SK-N-SH (cell line): ENCODE measurements around the gene ANKRD11. TPM values are rescaled to one million over a fixed set of nuclear protein-coding genes. Genes with fewer than 3 reads are reported as not detected.

Experiments used
- CTCF ChIA-PET: fragments of 300-600, 350-600 bp; formaldehyde crosslinking; extraction: SDS; loops from one replicate; lab custom pipeline; 2021; lab: Yijun Ruan, JAX
- POLR2A ChIA-PET: fragments of 350-600 bp; sonication (Branson Sonifier 250); formaldehyde crosslinking; extraction: SDS; loops from one replicate; lab custom pipeline; 2020; ENCODE audit warnings: antibody characterized with exemption, inconsistent platforms; lab: Yijun Ruan, JAX
- DNase-seq: peaks from one replicate; pipeline ENCODE4 v3.0.0; 2012
- H2AFZ ChIP-seq: fragments of 200-600 bp; sonication (generic); 2 replicates; pipeline ENCODE4 v1.8.1; 2016; ENCODE audit warnings: antibody characterized with exemption, mild to moderate bottlenecking, low read depth
- H3F3A ChIP-seq: fragments of 200-600 bp; sonication (generic); replicated peaks from 2 replicates; pipeline ENCODE3; 2016; ENCODE audit warnings: antibody characterized with exemption, mild to moderate bottlenecking; ENCODE audit not compliant: insufficient read depth
- H3K27ac ChIP-seq, 2 experiments: fragments of 200-500 bp in 1 of 2; fragments of 200-600 bp in 1 of 2; sonication (Bioruptor generic) in 1 of 2; sonication (generic), shearing (Covaris generic) in 1 of 2; 2 replicates each; pipeline versions ENCODE4 v1.5.1 to v1.6.1; 2014 to 2016; ENCODE audit warnings: low read depth in 2 of 2, inconsistent platforms in 1 of 2, low read length in 1 of 2, mild to moderate bottlenecking in 1 of 2, mixed read lengths in 1 of 2
- H3K27me3 ChIP-seq: fragments of 200-600 bp; sonication (generic), shearing (Covaris generic); 2 replicates; pipeline ENCODE4 v1.6.1; 2016; ENCODE audit warnings: mixed run types; ENCODE audit not compliant: insufficient read depth
- H3K36me3 ChIP-seq, 2 experiments: fragments of 200-500 bp in 1 of 2; fragments of 200-600 bp in 1 of 2; sonication (Bioruptor generic) in 1 of 2; sonication (generic) in 1 of 2; replicated peaks in 1 of 2; 2 replicates each; pipeline versions ENCODE3 to v1.5.1; 2014 to 2016; ENCODE audit warnings: low read length in 1 of 2, mild to moderate bottlenecking in 1 of 2; ENCODE audit not compliant: insufficient read depth in 2 of 2, control insufficient read depth in 1 of 2
- H3K4me1 ChIP-seq, 2 experiments: fragments of 200-500 bp in 1 of 2; fragments of 200-600 bp in 1 of 2; sonication (Bioruptor generic) in 1 of 2; sonication (generic), shearing (Covaris generic) in 1 of 2; 2 replicates each; pipeline versions ENCODE4 v1.5.1 to v1.6.1; 2014 to 2016; ENCODE audit warnings: low read depth in 1 of 2, low read length in 1 of 2, mixed run types in 1 of 2; ENCODE audit not compliant: insufficient read depth in 2 of 2, control insufficient read depth in 1 of 2
- H3K4me2 ChIP-seq: fragments of 200-600 bp; sonication (generic), shearing (Covaris generic); 2 replicates; pipeline ENCODE4 v1.6.1; 2017; ENCODE audit warnings: mixed run types
- H3K4me3 ChIP-seq, 2 experiments: fragments of 200-500 bp in 1 of 2; fragments of 200-600 bp in 1 of 2; sonication (Bioruptor generic) in 1 of 2; sonication (generic), shearing (Covaris generic) in 1 of 2; 2 replicates each; pipeline versions ENCODE4 v1.5.1 to v1.8.1; 2014 to 2016; ENCODE audit warnings: low read depth in 2 of 2, inconsistent platforms in 1 of 2, low read length in 1 of 2, mild to moderate bottlenecking in 1 of 2, mixed read lengths in 1 of 2, moderate library complexity in 1 of 2
- H3K79me2 ChIP-seq: fragments of 200-600 bp; sonication (generic); 2 replicates; pipeline ENCODE4 v1.8.1; 2017; ENCODE audit warnings: mild to moderate bottlenecking; ENCODE audit not compliant: insufficient read depth
- H3K9ac ChIP-seq: fragments of 200-600 bp; sonication (generic); 2 replicates; pipeline ENCODE4 v1.6.1; 2017; ENCODE audit warnings: mixed run types
- H3K9me2 ChIP-seq: fragments of 200-600 bp; sonication (generic); 2 replicates; pipeline ENCODE4 v1.6.1; 2017; ENCODE audit warnings: mixed run types
- H3K9me3 ChIP-seq: fragments of 200-600 bp; sonication (generic); 2 replicates; pipeline ENCODE4 v1.6.1; 2017; ENCODE audit warnings: mixed run types, mild to moderate bottlenecking, moderate library complexity
- H4K20me1 ChIP-seq: fragments of 200-600 bp; sonication (generic); 2 replicates; pipeline ENCODE4 v1.6.1; 2017; ENCODE audit warnings: mild to moderate bottlenecking, mixed run types; ENCODE audit not compliant: insufficient read depth
- ELF1 ChIP-seq: IDR thresholded peaks from 2 replicates; pipeline ENCODE4 v1.4.0; 2012
- FOSL2 ChIP-seq: IDR thresholded peaks from 2 replicates; pipeline ENCODE4 v1.4.0; 2012; ENCODE audit warnings: low read depth, mild to moderate bottlenecking, moderate library complexity, borderline replicate concordance
- GATA2 ChIP-seq: sonication (generic); formaldehyde crosslinking; IDR thresholded peaks from 2 replicates; pipeline ENCODE4 v1.5.0; 2020; ENCODE audit warnings: mild to moderate bottlenecking, missing genetic modification reagents
- MAX ChIP-seq: IDR thresholded peaks from 2 replicates; pipeline ENCODE4 v1.4.0; 2012; ENCODE audit warnings: low read depth
- RAD21 ChIP-seq: IDR thresholded peaks from 2 replicates; pipeline ENCODE4 v1.6.1; 2012; ENCODE audit warnings: mild to moderate bottlenecking, low read length
- TAF1 ChIP-seq: IDR thresholded peaks from 2 replicates; pipeline ENCODE4 v1.6.1; 2012; ENCODE audit warnings: low read depth, mild to moderate bottlenecking, low read length, moderate library complexity, borderline replicate concordance
- TCF12 ChIP-seq: IDR thresholded peaks from 2 replicates; pipeline ENCODE4 v1.4.0; 2012
- YY1 ChIP-seq: IDR thresholded peaks from 2 replicates; pipeline ENCODE4 v1.4.0; 2012; ENCODE audit warnings: low read depth, mild to moderate bottlenecking
- WGBS: methylation state at CpG from one replicate; pipeline ENCODE4 v1.1.6; 2017; ENCODE audit warnings: low lambda C conversion rate; 5-methylcytosine and 5-hydroxymethylcytosine counted together
- polyA plus RNA-seq, 3 experiments: library from polyadenylated mRNA; depleted of rRNA; stranded (reverse); fragments of >200 nt; gene quantifications; 2 replicates each; pipeline ENCODE4 v1.2.3, GENCODE V29; 2012
- TF ChIP-seq, protein P1 (sequence below): IDR thresholded peaks from 2 replicates; pipeline ENCODE4 v1.4.0; 2012; ENCODE audit warnings: low read depth, borderline replicate concordance
- TF ChIP-seq, protein P2 (sequence below): IDR thresholded peaks from 2 replicates; pipeline ENCODE4; 2012
- TF ChIP-seq, protein P3 (sequence below): fragments of 200-600 bp; sonication (generic); IDR thresholded peaks from 2 replicates; pipeline ENCODE4 v1.6.1; 2017; ENCODE audit warnings: antibody characterized with exemption, mild to moderate bottlenecking, moderate library complexity

ANKRD11 gene
- polyA plus RNA-seq, 1 of the 3 experiments (the other 2 are of a cell fraction): 50.2 TPM

GRCh38 chr16:89367538-89367915 is 122.8 kb downstream of the ANKRD11 start:
- Histone ChIP-seq H3K4me2 (no peak overlapping the region), H3K27me3 (no peaks in the 10 kb centered on the region), H4K20me1 (peaks cover 99% of the 10 kb centered on the region), H3K9me3 (no peaks in the 10 kb centered on the region), H3F3A (peaks cover 23% of the 10 kb centered on the region), H3K4me1 (peaks cover 36 to 48% of the 10 kb centered on the region in 2 experiments), H3K36me3 (peaks cover 0 to 7% of the 10 kb centered on the region in 2 experiments), H2AFZ (no peak overlapping the region), H3K4me3 (no peak overlapping the region), H3K9me2 (no peaks in the 10 kb centered on the region), H3K27ac (no peak overlapping the region), H3K79me2 (peaks cover 100% of the 10 kb centered on the region), H3K9ac (no peak overlapping the region)
- 96% methylated on average over 7 of the region's 7 CpGs for WGBS
- TF ChIP-seq MAX (no peak), ELF1 (no peak), TAF1 (no peak)
- TF ChIP-seq, protein P1, sequence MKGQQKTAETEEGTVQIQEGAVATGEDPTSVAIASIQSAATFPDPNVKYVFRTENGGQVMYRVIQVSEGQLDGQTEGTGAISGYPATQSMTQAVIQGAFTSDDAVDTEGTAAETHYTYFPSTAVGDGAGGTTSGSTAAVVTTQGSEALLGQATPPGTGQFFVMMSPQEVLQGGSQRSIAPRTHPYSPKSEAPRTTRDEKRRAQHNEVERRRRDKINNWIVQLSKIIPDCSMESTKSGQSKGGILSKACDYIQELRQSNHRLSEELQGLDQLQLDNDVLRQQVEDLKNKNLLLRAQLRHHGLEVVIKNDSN: no peak
- POLR2A ChIA-PET: interaction anchor here (0.7 to 1.1 kb wide), 2 partner anchors 12 to 51 kb away, joined by 3 to 4 read pairs; no protein-coding TSS in a partner anchor
- CTCF ChIA-PET: interaction anchor here (1.9 kb wide), 1 partner anchor 10 kb away, joined by 10 read pairs; no protein-coding TSS in a partner anchor
- no peak for DNase-seq

DNA sequence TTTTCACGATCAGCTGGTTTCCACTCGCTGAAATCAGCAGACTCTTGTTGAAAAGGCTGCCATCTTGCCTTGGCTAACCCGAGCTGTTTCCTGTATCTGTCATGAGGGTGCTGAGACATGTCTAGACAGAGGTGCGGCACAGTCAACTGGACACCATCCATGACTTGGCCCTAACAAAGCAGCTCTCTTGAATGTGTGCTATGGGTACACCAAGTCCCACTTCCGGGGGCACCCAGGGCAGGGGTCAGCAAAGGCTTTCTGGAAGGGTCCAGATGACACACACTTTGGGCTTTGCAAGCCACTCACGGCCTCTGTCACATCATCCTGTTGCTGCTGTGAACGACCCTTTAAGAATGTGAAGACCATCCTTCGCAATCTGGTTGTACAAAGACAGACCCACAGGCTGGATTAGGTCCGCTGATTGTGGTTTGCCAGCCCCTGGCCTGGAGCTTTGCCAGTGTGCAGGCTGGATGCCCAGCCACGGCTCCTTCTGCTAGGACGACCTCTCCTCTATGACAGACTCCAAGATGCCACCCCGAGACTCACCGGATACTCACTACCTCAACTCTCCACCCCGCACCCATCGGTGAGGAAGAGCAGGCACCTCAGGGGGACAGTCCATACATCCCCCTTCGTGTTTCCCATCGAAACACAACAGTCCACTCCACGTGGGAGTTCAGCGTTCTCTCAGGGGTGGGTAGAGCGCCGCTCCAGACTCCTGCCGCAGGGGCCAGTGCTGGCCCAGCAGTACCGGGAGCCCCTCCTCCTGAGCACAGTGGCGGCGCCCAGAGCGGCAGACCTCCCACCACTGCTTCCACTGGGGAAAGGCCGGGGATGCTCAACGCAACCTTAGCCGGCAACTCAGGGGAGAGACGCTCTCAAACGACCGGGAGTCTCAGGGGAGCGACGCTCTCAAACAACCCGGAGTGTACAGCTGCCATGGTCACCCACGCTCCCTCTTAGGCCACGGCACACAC is 123.5 kb downstream of the ANKRD11 start:
- Histone ChIP-seq H3F3A (peaks cover 23% of the 10 kb centered on the region), H3K4me2 (no peak overlapping the region), H3K36me3 (peaks cover 0 to 7% of the 10 kb centered on the region in 2 experiments), H4K20me1 (peaks cover 100% of the 10 kb centered on the region), H3K4me3 (no peak overlapping the region), H3K27ac (no peak overlapping the region), H3K9me3 (no peaks in the 10 kb centered on the region), H3K4me1 (peaks cover 36 to 51% of the 10 kb centered on the region in 2 experiments), H3K79me2 (peaks cover 100% of the 10 kb centered on the region), H3K27me3 (no peaks in the 10 kb centered on the region), H2AFZ (no peak overlapping the region), H3K9ac (no peak overlapping the region), H3K9me2 (no peaks in the 10 kb centered on the region)
- WGBS: 99% methylated on average over 29 of the region's 37 CpGs
- TF ChIP-seq YY1 (no peak), FOSL2 (no peak), RAD21 (no peak), TCF12 (no peak), MAX (no peak), GATA2 (CRISPR knock-in tag) (no peak)
- TF ChIP-seq, protein P2, sequence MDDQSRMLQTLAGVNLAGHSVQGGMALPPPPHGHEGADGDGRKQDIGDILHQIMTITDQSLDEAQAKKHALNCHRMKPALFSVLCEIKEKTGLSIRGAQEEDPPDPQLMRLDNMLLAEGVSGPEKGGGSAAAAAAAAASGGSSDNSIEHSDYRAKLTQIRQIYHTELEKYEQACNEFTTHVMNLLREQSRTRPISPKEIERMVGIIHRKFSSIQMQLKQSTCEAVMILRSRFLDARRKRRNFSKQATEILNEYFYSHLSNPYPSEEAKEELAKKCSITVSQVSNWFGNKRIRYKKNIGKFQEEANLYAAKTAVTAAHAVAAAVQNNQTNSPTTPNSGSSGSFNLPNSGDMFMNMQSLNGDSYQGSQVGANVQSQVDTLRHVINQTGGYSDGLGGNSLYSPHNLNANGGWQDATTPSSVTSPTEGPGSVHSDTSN: no peak
- TF ChIP-seq, protein P3, sequence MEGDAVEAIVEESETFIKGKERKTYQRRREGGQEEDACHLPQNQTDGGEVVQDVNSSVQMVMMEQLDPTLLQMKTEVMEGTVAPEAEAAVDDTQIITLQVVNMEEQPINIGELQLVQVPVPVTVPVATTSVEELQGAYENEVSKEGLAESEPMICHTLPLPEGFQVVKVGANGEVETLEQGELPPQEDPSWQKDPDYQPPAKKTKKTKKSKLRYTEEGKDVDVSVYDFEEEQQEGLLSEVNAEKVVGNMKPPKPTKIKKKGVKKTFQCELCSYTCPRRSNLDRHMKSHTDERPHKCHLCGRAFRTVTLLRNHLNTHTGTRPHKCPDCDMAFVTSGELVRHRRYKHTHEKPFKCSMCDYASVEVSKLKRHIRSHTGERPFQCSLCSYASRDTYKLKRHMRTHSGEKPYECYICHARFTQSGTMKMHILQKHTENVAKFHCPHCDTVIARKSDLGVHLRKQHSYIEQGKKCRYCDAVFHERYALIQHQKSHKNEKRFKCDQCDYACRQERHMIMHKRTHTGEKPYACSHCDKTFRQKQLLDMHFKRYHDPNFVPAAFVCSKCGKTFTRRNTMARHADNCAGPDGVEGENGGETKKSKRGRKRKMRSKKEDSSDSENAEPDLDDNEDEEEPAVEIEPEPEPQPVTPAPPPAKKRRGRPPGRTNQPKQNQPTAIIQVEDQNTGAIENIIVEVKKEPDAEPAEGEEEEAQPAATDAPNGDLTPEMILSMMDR: no peak
- CTCF ChIA-PET: interaction anchor here (1.3 to 1.9 kb wide), 2 partner anchors 9 to 142 kb away, joined by 3 to 10 read pairs; no protein-coding TSS in a partner anchor
- POLR2A ChIA-PET: interaction anchor here (1.1 kb wide), 1 partner anchor 13 kb away, joined by 4 read pairs; no protein-coding TSS in a partner anchor
- DNase-seq: peak; percentile 23
